HG02885 (cell line): ENCODE measurements around the gene LILRA1.
"Not testable (repeated sequence)": the region's sequence is repeated elsewhere in the genome, so short reads cannot be mapped to it uniquely, and the experiment has no call there.

Source experiments
- ATAC-seq: cut with Tn5 transposase; IDR thresholded peaks from one replicate; pipeline ENCODE4 v1.9.1; 2021; ENCODE audit warnings: mild to moderate bottlenecking; ENCODE audit not compliant: unreplicated experiment, poor library complexity

LILRA1 gene

GRCh38 chr19:54622431-54622830 is 29.0 kb downstream of the LILRA1 start:
- ATAC-seq, result no peak

- not testable (repeated sequence) for ATAC-seq
These were observed 30.8 kb downstream of the LILRA1 start for GRCh38 chr19:54624234-54624633.

DNA sequence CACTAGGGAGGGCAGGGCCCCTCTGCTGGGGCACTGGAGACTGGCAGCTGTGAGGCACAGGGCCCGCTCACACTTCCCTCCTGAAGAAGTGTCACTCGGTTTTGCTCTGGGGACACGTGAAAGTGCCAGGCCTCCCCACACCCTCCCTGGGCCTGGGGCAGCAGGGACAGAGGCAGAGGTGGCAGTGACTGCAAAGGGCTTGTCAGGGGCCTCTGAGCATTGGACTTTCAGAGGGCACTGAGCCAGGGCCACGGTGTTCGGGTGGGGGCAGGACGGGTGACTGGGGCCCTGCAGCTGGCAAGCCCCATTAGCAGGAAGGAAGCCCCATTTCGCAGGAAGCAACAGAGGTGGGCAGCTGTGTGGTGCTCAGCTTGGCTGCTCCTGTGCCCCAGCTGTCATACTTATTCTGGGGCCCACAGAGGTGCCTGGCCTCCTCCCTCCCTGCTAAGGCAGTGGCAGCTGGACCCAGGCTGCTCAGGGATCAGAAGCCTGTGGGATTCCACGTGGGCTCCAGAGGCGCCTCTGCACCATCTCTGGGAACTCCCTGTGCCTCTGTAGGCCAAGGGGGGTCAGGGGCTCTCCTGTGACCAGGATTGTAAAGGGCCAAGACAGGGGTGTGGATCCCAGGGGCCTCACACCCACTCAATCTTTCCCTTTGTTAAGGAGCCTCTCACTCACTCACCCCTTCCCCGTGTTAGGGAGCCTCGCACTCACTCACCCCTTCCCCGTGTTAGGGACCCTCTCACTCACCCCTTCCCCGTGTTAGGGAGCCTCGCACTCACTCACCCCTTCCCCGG is 31.7 kb downstream of the LILRA1 start:
- not testable (repeated sequence) for ATAC-seq

- no peak for ATAC-seq
These were observed 33.3 kb downstream of the LILRA1 start for GRCh38 chr19:54626757-54627156.

- ATAC-seq, result not testable (repeated sequence)
These were observed 34.5 kb downstream of the LILRA1 start for GRCh38 chr19:54627912-54628311.

- ATAC-seq, result not testable (repeated sequence)
These were observed 36.8 kb downstream of the LILRA1 start, which contains the start of gene LILRB1 for GRCh38 chr19:54630262-54630661. TSS of gene LILRB1 (plus strand) at chr19:54630484. CDS start at chr19:54631074, 590 bp downstream.

DNA sequence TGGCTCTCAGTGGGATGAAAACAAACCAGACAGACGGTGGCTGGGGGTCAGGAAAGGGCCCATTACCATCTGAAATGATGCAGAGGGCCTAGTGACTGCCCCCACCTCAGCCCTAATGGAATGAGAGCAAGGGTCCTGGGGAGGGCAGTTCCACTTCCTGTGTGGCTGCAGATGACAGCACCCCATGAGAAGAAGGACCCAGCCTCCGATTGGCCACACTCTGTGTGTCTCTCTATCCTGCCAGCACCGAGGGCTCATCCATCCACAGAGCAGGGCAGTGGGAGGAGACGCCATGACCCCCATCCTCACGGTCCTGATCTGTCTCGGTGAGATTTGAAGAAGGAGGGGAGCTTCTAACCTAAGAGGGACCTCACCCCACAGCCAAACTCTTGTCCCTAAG is 37.4 kb downstream of the LILRA1 start:
- ATAC-seq, result no peak

DNA sequence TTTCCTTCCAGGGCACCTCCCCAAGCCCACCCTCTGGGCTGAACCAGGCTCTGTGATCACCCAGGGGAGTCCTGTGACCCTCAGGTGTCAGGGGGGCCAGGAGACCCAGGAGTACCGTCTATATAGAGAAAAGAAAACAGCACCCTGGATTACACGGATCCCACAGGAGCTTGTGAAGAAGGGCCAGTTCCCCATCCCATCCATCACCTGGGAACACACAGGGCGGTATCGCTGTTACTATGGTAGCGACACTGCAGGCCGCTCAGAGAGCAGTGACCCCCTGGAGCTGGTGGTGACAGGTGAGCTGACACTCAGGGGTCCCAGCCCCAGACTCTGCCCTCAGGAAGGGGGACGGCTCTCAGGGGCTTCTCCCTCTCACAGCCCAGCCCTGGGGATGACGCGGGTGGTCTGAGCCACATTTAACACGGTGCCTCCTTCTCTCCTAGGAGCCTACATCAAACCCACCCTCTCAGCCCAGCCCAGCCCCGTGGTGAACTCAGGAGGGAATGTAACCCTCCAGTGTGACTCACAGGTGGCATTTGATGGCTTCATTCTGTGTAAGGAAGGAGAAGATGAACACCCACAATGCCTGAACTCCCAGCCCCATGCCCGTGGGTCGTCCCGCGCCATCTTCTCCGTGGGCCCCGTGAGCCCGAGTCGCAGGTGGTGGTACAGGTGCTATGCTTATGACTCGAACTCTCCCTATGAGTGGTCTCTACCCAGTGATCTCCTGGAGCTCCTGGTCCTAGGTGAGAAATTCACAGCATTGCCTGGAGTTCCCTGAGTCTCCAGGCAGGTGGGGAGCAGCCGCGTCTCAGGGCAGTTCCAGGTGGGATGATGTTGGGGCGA is 38.3 kb downstream of the LILRA1 start:
- ATAC-seq, result not testable (repeated sequence)

DNA sequence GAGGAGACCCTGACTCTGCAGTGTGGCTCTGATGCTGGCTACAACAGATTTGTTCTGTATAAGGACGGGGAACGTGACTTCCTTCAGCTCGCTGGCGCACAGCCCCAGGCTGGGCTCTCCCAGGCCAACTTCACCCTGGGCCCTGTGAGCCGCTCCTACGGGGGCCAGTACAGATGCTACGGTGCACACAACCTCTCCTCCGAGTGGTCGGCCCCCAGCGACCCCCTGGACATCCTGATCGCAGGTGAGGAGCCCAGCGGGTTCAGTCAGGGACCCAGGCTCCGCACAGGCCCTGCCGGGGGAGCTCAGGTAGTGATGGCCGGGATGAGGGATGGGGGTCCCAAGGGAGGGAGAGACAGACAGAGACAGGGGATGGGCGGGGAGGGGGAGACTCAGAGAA is 39.1 kb downstream of the LILRA1 start:
- ATAC-seq, result not testable (repeated sequence)

- ATAC-seq, result no peak
These were observed 40.0 kb downstream of the LILRA1 start for GRCh38 chr19:54633401-54633800.

GRCh38 chr19:54636081-54636480 is 42.6 kb downstream of the LILRA1 start:
- ATAC-seq, result not testable (repeated sequence)

- no peak for ATAC-seq
These were observed 45.3 kb downstream of the LILRA1 start for GRCh38 chr19:54638683-54639082.

DNA sequence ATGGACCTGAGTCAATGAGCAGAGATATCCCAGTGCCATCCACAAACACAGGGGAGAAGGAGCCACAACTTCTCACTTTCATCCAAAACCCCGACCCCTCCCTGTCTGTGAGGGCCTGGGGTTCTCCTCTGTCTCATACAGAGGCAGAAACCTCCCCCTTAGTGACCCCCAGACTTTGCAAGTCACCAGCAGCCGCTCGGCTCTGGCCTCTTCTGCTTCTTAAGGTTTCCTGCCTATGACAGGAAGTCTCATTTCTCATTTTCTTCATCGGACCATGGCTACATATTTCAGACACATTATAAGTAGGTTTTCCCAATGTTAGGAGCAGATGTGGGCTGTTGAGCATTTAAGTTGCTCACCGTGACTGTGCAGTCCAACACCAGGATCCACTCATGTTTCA is 49.5 kb downstream of the LILRA1 start:
- not testable (repeated sequence) for ATAC-seq

DNA sequence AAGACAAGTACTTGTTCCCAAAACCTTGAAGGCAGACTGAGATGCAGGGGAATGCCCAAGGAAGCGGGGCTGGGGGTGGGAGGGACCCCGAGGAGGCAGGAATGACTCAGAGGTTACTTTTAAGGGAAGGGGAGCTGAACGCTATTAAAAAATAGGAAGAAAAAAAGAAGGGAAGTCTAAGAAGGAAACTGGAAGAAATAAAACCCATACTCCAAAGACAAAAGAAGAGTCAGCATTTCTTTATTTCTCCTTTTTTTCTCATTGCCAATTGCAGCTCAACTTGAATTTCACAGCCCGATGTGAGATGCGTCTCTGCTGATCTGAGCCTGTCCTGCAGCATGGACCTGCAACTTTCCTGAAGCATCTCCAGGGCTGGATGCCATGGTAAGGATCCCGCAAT is 50.2 kb downstream of the LILRA1 start:
- ATAC-seq, result not testable (repeated sequence)

DNA sequence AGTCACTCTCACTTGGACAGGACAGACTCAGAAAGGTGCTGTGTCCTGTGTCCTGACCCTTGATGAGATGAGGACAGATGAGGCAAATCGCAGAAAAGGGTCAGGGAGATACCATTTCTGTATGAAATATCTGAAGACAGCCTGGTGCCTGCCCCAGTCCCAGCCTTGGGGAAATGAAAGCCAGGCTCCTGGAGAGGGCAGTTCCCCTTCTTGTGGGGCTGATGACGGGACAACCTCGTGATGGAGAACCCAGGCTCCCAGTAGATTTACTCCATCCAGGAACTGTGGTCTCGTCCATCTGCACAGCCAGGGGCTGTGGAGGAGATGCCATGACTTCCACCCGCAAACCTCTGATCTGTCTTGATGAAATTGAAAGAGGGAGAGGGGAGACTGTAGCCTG is 50.6 kb downstream of the LILRA1 start:
- no peak for ATAC-seq

GRCh38 chr19:54646331-54646841 is 53.0 kb downstream of the LILRA1 start:
- no peak for ATAC-seq

- ATAC-seq, result no peak
These were observed 54.7 kb downstream of the LILRA1 start for GRCh38 chr19:54648129-54648528.

GRCh38 chr19:54650108-54650655 is 56.8 kb downstream of the LILRA1 start:
- ATAC-seq, result no peak
